GM12891 (cell line): ENCODE measurements around the gene DYNC1H1.

ENCODE experiments used
- PAX5 ChIP-seq: IDR thresholded peaks from 2 replicates; pipeline ENCODE4 v1.6.1; 2011; ENCODE audit warnings: low read length, moderate library complexity, mild to moderate bottlenecking; ENCODE audit not compliant: insufficient read depth, severe bottlenecking
- POLR2A ChIP-seq: IDR thresholded peaks from 2 replicates; pipeline ENCODE4 v1.6.1; 2011; ENCODE audit warnings: low read depth, low read length, control low read depth
- POLR2AphosphoS5 ChIP-seq: IDR thresholded peaks from 2 replicates; pipeline ENCODE4 v1.6.1; 2011; ENCODE audit warnings: low read depth, low read length, control low read depth
- POU2F2 ChIP-seq: IDR thresholded peaks from 2 replicates; pipeline ENCODE4 v1.6.1; 2011; ENCODE audit warnings: low read depth, mild to moderate bottlenecking, control low read depth, low read length, moderate library complexity
- SPI1 ChIP-seq: IDR thresholded peaks from 2 replicates; pipeline ENCODE4 v1.6.1; 2011; ENCODE audit warnings: low read depth, low read length, control low read depth
- TAF1 ChIP-seq: IDR thresholded peaks from 2 replicates; pipeline ENCODE4 v1.6.1; 2011; ENCODE audit warnings: low read depth, low read length, control low read depth

DNA sequence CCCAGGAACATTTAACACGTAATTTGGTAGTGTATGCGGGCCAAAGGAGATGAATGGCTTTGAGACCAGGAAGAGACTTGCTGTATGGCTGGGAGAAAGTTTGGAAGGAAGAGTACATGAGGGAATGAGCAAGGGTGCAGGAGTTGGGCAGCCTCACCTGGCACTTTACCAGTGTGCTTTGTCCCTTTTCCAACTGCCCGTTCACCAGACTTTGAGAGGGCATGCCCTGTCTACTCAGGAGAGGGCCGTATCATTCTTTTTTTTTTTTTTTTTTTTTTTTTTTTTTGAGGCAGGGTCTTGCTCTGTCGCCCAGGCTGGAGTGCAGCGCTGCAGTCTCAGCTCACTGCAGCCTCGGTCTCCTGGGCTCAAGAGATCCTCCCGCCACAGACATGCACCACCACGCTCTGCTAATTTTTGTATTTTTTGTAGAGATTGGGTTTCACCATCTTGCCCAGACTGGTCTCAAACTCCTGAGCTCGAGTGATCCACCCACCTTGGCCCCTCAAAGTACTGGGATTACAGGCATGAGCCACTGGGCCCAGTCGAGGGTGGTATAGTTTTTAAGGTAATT lies 6.5 kb downstream of the DYNC1H1 start:
- no peak for TF ChIP-seq POLR2A
- TF ChIP-seq TAF1: no peak
- no peak for TF ChIP-seq POLR2AphosphoS5
- no peak for TF ChIP-seq SPI1
- no peak for TF ChIP-seq PAX5
- no peak for TF ChIP-seq POU2F2
